Caco-2 (cell line): Measurements from ENCODE around the gene CIBAR2. TPM values are rescaled to one million over a fixed set of nuclear protein-coding genes. Genes with fewer than 3 reads are reported as not detected.

Experiments used
- BruUV-seq: library from RNA; stranded (reverse); fragments of 400-500 nt; replicated peaks from 2 replicates; lab custom pipeline; 2021; lab: Mats Ljungman, UMichigan
- CTCF ChIA-PET: fragments of 300-600 bp; sonication (Branson Sonifier 250); formaldehyde crosslinking; loops from one replicate; lab custom pipeline; 2022; ENCODE audit warnings: antibody characterized with exemption; lab: Charles Lee
- POLR2A ChIA-PET: fragments of 300-600 bp; sonication (Branson Sonifier 250); formaldehyde crosslinking; loops from one replicate; lab custom pipeline; 2022; ENCODE audit warnings: antibody characterized with exemption; lab: Charles Lee
- DNase-seq, 2 experiments: peaks; one replicate each; pipeline versions ENCODE4 v3.0.0 to v3.0.0-alpha.2; 2020 to 2022
- H3K27me3 ChIP-seq: replicated peaks from 2 replicates; pipeline ENCODE4 v1.6.0; 2011; ENCODE audit warnings: low read length; ENCODE audit not compliant: control insufficient read depth, insufficient read depth
- H3K36me3 ChIP-seq: 2 replicates; pipeline ENCODE4 v1.5.1; 2011; ENCODE audit warnings: low read length; ENCODE audit not compliant: control insufficient read depth, insufficient read depth
- H3K4me1 ChIP-seq: fragments of 250-450 bp; sonication (Bioruptor Pico); 2 replicates; pipeline ENCODE4 v1.5.1; 2020; ENCODE audit warnings: mild to moderate bottlenecking
- H3K4me3 ChIP-seq: 2 replicates; pipeline ENCODE4 v1.5.1; 2011; ENCODE audit warnings: low read depth, mild to moderate bottlenecking, control low read depth, low read length
- H3K9me3 ChIP-seq: fragments of 250-450 bp; sonication (Bioruptor Pico); 2 replicates; pipeline ENCODE4 v1.5.1; 2020; ENCODE audit warnings: mild to moderate bottlenecking, moderate library complexity
- H3K27ac Mint-ChIP-seq: one replicate; pipeline ENCODE4 v1.8.0; 2022; ENCODE audit warnings: mixed read lengths; ENCODE audit not compliant: unreplicated experiment
- H3K27me3 Mint-ChIP-seq: one replicate; pipeline ENCODE4 v1.8.0; 2022; ENCODE audit warnings: mixed read lengths; ENCODE audit not compliant: insufficient read depth, unreplicated experiment
- H3K36me3 Mint-ChIP-seq: one replicate; pipeline ENCODE4 v1.8.0; 2022; ENCODE audit warnings: mild to moderate bottlenecking, mixed read lengths; ENCODE audit not compliant: insufficient read depth, unreplicated experiment
- H3K4me1 Mint-ChIP-seq: one replicate; pipeline ENCODE4 v1.8.0; 2022; ENCODE audit warnings: low read depth, mixed read lengths; ENCODE audit not compliant: unreplicated experiment
- H3K4me3 Mint-ChIP-seq: one replicate; pipeline ENCODE4 v1.8.0; 2022; ENCODE audit warnings: mild to moderate bottlenecking, moderate library complexity, mixed read lengths; ENCODE audit not compliant: unreplicated experiment
- H3K9me3 Mint-ChIP-seq: one replicate; pipeline ENCODE4 v1.8.0; 2022; ENCODE audit warnings: mixed read lengths; ENCODE audit not compliant: unreplicated experiment
- intact Hi-C: fragments of 100-400 bp; cut with micrococcal nuclease; formaldehyde crosslinking; loops from one replicate; pipeline ENCODE4 v1.10.0; 2022; ENCODE audit not compliant: unreplicated experiment
- total RNA-seq: library from RNA; stranded (reverse); gene quantifications from 2 replicates; pipeline ENCODE4 v1.2.3, GENCODE V29; 2022
- TF ChIP-seq, protein P1 (sequence below), 2 experiments: fragments of 200-600 bp in 1 of 2; IDR thresholded peaks; 1 replicate in 1 of 2; 2 replicates in 1 of 2; pipeline versions ENCODE4 v1.5.1 to v1.8.0; 2011 to 2022; ENCODE audit warnings: antibody characterized with exemption in 1 of 2, control low read depth in 1 of 2, inconsistent platforms in 1 of 2, low read depth in 1 of 2, low read length in 1 of 2, mild to moderate bottlenecking in 1 of 2, moderate library complexity in 1 of 2; ENCODE audit not compliant: insufficient read depth in 1 of 2, severe bottlenecking in 1 of 2, unreplicated experiment in 1 of 2

The CIBAR2 gene
- total RNA-seq, 1 experiment from 2014 or later = not detected

GRCh38 chr16:85083051-85083639 is 29.1 kb downstream of the CIBAR2 start:
- Mint-ChIP-seq H3K9me3 (no peaks in the 10 kb centered on the region), H3K4me3 (no peak overlapping the region), H3K4me1 (no peaks in the 10 kb centered on the region), H3K36me3 (no peaks in the 10 kb centered on the region), H3K27ac (no peak overlapping the region), H3K27me3 (no peaks in the 10 kb centered on the region)
- no peak overlapping the region for H3K4me3 ChIP-seq
- H3K4me1 ChIP-seq = 0 out of 2 replicates have a peak, but pooled peaks cover 4% of the 10 kb centered on the region
- no peaks in the 10 kb centered on the region for H3K9me3 ChIP-seq
- TF ChIP-seq, protein P1, sequence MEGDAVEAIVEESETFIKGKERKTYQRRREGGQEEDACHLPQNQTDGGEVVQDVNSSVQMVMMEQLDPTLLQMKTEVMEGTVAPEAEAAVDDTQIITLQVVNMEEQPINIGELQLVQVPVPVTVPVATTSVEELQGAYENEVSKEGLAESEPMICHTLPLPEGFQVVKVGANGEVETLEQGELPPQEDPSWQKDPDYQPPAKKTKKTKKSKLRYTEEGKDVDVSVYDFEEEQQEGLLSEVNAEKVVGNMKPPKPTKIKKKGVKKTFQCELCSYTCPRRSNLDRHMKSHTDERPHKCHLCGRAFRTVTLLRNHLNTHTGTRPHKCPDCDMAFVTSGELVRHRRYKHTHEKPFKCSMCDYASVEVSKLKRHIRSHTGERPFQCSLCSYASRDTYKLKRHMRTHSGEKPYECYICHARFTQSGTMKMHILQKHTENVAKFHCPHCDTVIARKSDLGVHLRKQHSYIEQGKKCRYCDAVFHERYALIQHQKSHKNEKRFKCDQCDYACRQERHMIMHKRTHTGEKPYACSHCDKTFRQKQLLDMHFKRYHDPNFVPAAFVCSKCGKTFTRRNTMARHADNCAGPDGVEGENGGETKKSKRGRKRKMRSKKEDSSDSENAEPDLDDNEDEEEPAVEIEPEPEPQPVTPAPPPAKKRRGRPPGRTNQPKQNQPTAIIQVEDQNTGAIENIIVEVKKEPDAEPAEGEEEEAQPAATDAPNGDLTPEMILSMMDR (IDR thresholded peaks at IDR 0.05; ENCODE audit: insufficient read depth in 1 of 2, low read depth in 1 of 2, low read length in 1 of 2, severe bottlenecking in 1 of 2, unreplicated experiment in 1 of 2) = no peak
- BruUV-seq = no TSS peak
- ChIA-PET CTCF (interaction anchor here (1.0 to 1.3 kb wide), 2 partner anchors 26 to 34 kb away, joined by 3 to 4 read pairs; no protein-coding TSS in a partner anchor), POLR2A (interaction anchor here (0.6 kb wide), 1 partner anchor 1079 kb away, joined by 4 read pairs; no protein-coding TSS in a partner anchor)
- no peaks in the 10 kb centered on the region for H3K36me3 ChIP-seq
- no peaks in the 10 kb centered on the region for H3K27me3 ChIP-seq
- intact Hi-C loops = no loop called here
- no peak for DNase-seq

DNA sequence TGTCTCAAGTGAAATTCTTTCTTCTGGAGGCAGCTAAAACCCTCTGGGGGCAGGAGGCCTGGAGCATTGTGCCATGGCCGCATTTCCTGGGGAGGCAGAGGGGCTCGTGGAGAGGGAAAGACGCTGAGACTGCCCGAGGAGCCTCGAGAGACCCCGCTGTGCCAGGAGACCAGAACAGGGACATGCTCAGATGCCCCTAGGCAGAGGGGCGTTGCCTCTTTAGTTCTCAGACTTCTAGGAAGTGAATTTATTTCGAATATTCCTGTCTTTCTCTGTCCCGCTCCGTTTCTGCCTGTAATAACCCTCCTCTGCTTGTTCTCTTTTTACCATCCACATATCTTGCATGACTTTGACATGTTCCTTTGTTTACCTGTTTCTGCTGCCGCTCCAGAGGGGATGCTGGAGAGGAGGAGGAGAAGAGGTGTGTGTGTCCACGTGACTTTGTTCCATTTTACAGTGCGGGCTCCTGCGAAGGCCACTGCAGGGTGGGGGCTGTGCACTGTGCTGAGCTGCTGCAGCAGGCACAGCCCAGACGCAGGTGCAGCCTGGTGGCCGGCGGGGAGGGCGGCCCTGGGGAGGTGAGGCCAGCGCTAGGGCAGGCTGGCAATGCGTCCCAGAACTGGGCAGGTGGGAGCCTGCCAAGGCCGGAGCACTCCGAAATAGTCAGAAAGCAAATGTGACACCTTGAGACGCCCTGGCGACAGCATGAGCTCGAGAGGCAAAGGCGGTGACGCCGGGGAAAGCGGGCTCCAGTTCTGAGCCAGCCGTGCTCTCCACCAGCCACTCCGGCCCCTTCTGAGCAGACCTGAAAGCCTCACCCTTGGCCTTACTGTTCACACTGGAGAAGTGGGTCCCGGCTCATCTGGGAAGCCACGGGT is 29.9 kb downstream of the CIBAR2 start:
- TF ChIP-seq, protein P1 (IDR thresholded peaks at IDR 0.05; ENCODE audit: insufficient read depth in 1 of 2, low read depth in 1 of 2, low read length in 1 of 2, severe bottlenecking in 1 of 2, unreplicated experiment in 1 of 2) = no peak
- ChIA-PET CTCF (interaction anchor here (1.3 kb wide), 1 partner anchor 25 kb away, joined by 4 read pairs; no protein-coding TSS in a partner anchor), POLR2A (no interaction called here)
- Mint-ChIP-seq H3K9me3 (no peaks in the 10 kb centered on the region), H3K4me1 (no peaks in the 10 kb centered on the region), H3K27me3 (no peaks in the 10 kb centered on the region), H3K36me3 (no peaks in the 10 kb centered on the region), H3K27ac (no peak overlapping the region), H3K4me3 (no peak overlapping the region)
- DNase-seq = no peak
- Histone ChIP-seq H3K4me3 (no peak overlapping the region), H3K27me3 (no peaks in the 10 kb centered on the region), H3K4me1 (0 out of 2 replicates have a peak, but pooled peaks cover 4% of the 10 kb centered on the region), H3K36me3 (no peaks in the 10 kb centered on the region), H3K9me3 (no peaks in the 10 kb centered on the region)
- intact Hi-C loops = no loop called here
- no TSS peak for BruUV-seq

- DNase-seq = no peak
- POLR2A ChIA-PET = no interaction called here
- TF ChIP-seq, protein P1 (IDR thresholded peaks at IDR 0.05; ENCODE audit: insufficient read depth in 1 of 2, low read depth in 1 of 2, low read length in 1 of 2, severe bottlenecking in 1 of 2, unreplicated experiment in 1 of 2) = no peak
- Mint-ChIP-seq H3K4me3 (no peak overlapping the region), H3K27ac (no peak overlapping the region), H3K27me3 (no peaks in the 10 kb centered on the region), H3K9me3 (no peaks in the 10 kb centered on the region), H3K36me3 (no peaks in the 10 kb centered on the region), H3K4me1 (no peaks in the 10 kb centered on the region)
- intact Hi-C loops = no loop called here
- Histone ChIP-seq H3K27me3 (no peaks in the 10 kb centered on the region), H3K36me3 (no peaks in the 10 kb centered on the region), H3K9me3 (no peaks in the 10 kb centered on the region), H3K4me3 (no peak overlapping the region), H3K4me1 (0 out of 2 replicates have a peak, but pooled peaks cover under 1% of the 10 kb centered on the region)
- CTCF ChIA-PET = interaction anchor here (0.6 kb wide), 1 partner anchor 130 kb away, joined by 3 read pairs; no protein-coding TSS in a partner anchor
- BruUV-seq = no TSS peak
These were observed 30.5 kb downstream of the CIBAR2 start for GRCh38 chr16:85081765-85082164.
